Stimulated activated CD4-positive, alpha-beta T cell treated with anti-CD3 and anti-CD28 coated beads, TNF-alpha, amount 100 ng/mL, for 48 hours (primary cell): Measurements from ENCODE around the gene NDRG4.

Experiments used
- DNase-seq, 3 donors: peaks; one replicate each; pipeline ENCODE4 v3.0.0-alpha.2; 2020; ENCODE audit warnings: low read depth in 3 of 3

NDRG4 gene

DNA sequence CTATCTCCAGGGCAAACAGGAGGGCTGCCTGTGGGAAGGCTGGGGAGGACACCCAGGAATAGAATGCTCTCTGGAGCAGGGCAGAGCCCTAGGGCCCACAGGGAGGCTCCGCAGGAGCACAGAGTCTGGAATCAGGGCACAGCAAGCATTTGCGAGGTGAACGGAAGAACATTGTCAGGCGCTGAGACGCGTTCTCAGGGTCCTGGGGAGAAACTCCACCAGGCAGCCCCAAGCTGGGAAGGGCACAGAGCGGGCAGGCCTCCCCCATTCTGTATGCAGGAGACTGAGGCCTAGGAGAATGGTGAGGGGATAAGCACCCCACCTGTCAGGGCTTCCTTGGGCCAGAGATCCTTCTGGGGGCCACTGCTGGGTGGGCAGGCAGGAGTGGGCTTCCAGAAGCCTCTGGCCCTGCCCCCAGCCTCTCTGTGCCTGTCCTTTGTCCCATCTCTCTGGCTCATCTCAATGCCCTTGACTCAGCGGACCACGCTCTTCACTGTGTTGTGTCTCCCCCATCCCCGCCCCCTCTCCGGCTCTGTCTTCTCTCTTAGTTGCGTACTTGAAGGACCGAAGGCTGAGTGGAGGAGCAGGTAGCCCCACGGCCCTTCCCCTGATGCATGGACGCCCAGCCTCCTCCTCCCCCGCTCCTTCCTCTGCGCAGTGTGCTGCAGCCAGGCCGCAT is 10.3 kb downstream of the NDRG4 start:
- DNase-seq = no peak

DNA sequence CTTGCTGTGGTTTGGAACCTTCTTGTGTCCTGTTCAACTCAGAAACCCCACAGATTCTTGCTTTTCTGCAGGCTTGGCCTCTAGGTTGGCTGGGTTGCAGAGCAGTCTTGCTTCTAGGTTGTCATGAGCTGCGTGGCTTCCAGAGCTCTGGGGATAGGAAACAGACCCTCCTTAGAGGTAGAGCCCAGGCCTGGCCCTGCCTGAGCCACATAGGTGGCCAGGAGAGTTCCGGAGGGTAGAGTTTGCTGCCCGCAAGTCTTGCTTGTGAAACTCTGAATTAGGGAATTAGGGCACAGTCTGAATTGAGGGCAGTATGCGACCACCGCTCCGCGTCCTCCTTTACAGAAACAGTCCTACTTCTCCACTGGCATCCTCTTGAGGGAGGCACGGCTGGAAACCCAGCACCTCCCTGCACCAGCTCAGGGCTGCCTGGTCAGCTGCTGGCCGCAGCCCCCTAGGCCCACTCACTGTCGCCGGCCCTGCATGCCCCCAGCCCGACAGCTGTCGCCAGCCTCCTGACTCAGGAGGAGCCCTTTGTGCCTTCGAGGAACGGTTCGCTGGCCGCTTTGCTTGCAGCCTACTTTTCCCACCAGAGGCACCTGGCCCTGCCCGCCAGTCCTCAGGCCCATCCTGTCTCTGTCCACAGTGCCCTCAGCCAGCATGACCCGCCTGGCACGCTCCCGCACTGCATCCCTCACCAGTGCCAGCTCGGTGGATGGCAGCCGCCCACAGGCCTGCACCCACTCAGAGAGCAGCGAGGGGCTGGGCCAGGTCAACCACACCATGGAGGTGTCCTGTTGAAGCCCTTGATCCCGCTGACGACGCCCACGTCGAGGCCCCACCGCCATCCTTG is 11.1 kb downstream of the NDRG4 start:
- DNase-seq = no peak

DNA sequence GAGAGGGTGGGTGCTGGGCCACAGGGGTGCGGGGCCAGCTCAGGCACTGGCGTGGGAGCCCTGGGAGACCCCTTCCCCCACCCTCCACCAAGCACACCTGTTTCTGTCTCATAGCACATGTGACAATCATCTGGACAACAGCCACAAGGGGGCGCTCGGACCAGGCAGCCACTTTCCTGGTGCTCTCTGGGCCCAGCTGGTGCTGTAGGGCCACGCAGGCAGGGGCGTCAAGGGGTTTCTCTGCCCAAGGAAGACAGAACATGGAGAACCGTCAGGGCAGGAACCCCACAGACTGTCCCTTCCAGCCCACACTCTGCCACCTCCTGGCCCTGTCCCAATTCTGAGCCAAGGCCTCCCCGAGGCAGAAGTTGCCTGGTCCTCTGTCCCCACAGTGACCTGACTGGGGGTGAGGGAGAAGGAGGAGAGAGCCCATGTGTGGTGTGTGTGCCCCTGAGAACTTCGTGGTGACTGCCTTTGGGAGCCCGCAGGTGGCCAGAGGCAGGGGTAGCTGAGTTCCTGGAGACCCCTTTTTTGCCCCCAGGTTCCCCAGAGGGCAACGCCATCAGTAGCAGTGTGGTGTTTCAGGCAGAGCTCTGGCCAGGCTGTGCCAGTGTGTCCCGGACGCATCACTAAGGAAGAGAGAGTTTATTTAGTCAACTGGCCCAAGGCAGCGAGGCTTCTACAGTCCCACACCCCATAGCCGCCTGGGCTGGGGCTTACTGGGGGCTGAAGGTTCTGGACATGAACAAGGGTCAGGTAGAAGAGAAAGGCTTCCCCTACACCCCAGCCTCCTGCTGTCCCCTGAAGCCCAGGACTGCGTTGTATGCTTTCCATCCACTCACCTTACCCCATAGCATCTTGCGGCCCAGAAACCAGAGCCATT is 12.2 kb downstream of the NDRG4 start:
- peak; percentile 71 to 82 (median 81) for DNase-seq

DNA sequence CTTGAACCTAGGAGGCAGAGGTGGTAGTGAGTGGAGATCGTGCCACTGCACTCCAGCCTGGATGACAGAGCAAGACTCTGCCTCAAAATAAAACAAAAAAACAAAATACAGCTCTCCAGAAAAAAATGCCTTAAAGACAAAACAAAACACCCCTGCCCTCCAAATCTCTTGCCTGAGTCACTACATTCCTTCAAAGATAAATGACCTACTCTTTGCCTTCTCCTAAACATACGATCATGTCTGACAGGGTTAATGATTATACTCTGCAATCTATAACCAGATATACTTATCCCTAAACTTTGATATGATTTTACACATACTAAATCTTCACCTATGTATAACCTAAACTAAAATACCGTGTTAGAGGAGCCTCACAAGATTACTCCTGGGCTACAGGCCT is 13.9 kb downstream of the NDRG4 start:
- no peak for DNase-seq

DNA sequence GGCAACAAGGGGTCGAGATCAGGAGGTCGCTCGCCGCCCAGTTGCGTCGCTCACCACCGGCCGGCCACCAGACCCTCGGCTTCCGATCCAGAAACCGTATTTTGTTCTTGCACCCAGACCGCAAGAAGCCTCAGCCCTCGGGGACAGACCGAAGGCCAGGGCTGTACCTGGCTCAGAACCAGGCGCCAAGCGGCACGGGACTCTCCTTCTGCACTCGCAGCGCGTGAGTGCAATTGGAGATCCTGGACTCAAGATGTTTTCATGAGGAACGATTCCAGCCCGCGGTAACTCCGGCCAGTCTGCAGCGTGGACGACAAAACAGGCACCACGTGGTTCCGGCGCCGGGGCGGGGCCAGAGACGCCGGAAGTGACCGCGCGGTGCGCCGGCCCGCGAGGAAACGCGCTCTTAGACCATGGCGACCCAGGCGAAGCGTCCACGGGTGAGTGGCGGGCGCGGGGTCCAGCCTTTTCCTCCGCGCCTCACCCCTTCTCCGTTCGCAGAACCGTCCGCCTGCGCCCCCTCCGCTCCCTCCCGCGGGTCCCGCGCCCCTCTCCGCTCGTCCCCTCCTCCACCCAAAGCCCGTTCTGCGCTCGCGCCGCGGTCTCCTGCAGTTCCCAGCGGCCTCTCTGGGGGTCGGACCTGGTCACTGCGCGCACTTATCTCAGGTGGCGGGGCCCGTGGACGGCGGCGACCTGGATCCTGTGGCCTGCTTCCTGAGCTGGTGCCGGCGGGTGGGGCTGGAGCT is 15.4 kb downstream of the NDRG4 start, which contains the start of gene SETD6:
Gene SETD6 (plus strand): TSS at position 393 of the 746 bp plus-strand sequence. CDS start 21 bp downstream, at position 414.
- peak in 2 of 3 donors; percentile 63 to 76 for DNase-seq

DNA sequence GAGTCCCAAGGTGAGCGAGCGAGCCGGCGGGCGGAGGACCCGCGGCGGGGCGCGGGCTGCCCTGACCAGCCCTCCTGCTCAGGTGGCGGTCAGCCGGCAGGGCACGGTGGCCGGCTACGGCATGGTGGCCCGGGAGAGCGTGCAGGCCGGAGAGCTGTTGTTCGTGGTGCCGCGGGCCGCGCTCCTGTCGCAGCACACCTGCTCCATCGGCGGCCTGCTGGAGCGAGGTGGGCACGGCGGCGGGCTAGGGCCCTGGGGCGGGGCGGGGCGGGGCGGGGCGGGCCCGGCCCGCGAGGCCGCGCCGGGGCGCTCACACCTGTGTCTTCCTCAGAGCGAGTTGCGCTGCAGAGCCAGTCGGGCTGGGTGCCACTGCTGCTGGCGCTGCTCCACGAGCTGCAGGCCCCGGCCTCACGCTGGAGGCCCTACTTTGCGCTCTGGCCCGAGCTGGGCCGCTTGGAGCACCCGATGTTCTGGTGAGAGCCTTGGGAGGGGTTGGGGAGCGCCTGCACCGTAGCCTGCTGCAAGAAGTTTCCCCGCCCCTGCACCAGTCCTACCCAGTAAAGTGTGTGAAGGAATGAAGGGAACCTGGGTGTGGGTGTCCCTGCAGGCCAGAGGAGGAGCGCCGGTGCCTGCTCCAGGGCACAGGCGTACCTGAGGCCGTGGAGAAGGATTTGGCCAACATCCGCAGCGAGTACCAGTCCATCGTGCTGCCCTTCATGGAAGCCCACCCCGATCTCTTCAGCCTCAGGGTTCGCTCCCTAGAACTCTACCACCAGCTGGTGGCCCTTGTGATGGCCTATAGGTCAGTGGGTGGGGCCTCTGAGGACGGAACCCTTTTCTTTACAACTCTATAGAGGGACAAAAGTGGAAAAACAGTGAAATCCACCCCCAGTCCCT is 16.2 kb downstream of the NDRG4 start:
- no peak for DNase-seq

DNA sequence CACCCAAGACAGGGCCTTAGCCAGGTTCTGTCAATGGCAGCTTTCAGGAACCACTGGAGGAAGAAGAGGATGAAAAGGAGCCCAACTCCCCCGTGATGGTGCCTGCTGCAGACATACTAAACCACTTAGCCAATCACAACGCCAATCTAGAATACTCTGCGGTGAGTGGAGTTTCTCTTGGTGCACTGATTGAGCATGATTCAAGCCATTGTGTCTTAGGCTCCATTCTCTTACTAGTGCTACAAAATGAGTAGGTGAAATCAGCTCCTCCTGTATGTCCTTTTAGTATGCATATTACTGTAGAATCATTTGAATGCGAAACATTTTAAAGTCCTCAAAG is 16.8 kb downstream of the NDRG4 start:
- DNase-seq = no peak

DNA sequence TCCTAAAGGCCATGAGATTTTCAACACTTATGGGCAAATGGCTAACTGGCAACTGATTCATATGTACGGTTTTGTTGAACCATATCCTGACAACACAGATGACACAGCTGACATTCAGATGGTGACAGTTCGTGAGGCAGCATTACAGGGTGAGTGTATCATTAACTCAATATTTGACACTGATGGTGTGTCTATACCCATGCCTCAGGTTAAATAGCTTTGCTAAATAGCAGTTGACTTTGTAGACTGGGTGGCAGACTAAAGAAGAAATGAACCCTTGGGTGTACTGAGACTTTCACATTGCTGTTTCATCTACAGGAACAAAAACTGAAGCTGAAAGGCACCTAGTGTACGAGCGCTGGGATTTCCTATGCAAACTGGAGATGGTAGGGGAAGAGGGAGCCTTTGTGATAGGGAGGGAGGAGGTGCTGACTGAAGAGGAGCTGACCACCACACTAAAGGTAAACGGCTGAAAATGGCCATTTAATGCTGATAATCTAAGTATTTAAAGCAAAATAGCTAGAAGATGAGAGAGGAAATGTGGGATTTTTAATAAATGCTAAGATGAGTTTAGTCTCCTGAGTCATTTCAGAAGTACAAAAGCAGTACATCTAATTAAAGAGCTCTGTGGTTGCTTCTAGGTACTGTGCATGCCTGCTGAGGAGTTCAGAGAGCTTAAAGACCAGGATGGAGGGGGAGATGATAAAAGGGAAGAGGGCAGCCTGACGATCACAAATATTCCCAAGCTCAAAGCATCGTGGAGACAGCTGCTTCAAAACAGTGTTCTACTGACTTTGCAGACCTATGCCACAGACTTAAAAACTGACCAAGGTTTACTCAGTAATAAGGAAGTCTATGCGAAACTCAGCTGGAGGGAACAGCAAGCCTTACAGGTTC is 18.4 kb downstream of the NDRG4 start:
- DNase-seq = no peak

DNA sequence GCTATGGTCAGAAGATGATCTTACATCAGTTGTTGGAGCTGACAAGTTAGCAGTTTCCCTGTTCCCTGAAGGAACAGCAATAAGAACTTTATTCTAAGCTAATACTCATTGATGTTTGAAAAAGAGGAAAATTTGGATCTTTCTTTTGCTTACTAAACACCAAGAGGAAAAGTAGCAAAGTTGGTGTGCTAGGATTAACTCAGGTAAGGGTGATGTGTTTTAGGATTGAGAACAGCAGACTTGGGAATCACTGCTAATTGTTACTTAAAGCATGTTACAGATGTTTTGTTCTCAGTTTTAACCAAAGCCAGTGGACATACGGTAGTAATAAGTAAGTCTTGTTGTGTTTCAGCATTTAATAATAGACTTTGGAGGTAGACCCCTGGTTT is 19.0 kb downstream of the NDRG4 start:
- DNase-seq = no peak

DNA sequence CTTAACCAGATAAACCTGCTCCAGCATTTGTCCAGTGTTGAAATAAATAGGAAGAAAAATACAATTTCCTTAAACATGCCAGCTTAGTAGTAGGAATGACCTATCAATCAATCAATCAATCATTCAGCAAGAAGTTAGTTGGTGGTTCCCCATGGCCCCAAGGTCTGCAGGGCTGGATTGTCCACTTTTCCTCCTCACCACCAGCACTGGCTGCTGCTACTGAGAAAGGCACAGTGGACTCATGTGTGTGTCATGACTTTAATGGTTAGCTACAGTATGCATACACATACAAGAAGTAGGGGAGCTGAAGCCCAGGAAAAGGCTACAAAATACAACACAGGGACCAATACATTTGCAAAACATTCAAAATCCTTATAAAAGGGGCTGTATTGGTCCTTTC is 19.8 kb downstream of the NDRG4 start:
- DNase-seq = no peak

DNA sequence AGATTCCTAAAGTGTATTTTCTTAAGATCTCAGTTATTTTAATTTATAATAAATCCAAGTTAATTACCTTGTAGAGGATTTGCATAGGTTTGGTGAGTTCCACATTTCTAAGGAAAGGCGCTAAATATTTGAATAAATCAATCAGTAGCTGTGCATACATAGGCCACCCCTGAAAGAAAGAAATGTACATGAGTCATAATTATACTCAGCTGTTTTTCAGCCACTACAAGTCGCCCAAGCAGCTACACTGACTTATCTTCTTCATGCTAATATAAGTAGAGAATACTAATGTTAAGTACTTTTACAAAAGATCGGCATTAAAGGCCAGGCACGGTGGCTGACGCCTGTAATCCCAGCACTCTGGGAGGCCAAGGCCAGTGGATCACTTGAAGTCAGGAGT is 30.2 kb downstream of the NDRG4 start:
- no peak for DNase-seq

DNA sequence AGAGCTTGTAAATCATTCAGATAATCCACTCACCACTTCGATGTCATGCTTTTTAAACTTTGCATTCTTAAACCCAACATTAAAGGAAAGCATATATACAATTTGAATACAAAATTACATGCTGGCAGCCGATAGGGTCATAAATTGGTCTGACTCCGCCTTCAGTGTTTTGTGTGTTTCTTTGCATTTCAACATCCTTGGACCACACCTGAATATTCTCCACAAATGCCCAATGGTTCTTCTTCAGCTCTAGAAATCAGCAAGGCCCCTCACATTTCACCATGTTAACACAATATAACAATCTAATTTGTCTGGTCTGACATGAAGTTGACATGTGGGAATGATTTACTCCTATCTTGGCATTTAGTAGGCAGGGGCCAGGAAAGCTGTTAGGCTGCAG is 32.5 kb downstream of the NDRG4 start:
- DNase-seq = no peak

DNA sequence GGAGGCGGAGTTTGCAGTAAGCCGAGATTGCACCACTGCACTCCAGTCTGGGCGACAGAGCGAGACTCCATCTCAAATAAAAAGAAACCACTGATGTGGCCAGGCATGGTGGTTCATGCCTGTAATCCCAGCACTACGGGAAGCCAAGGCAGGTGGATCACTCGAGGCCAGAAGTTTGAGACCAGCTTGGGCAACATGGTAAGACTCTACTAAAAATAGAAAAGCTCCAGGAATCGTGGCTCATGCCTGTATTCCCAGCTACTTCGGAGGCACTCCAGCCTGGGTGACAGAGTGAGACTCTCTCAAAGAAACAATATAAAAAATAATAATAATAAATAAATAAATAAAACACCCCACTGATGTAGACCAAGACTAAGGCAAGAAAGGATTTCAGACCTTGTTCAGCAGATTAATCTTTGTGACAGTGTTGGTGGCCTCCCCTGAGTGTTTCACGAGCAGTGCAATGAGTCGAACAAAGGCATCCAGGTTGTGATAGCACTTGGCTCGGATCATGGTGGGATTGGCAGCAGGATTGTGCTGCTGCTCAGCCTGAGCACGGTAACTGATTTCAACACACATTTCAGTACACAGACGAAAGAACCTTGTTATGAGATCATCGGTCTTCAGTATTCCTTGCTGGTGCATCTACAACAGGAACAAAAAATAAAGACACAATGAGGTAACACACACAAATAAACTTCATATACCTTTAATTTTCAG is 34.0 kb downstream of the NDRG4 start:
- DNase-seq = no peak

DNA sequence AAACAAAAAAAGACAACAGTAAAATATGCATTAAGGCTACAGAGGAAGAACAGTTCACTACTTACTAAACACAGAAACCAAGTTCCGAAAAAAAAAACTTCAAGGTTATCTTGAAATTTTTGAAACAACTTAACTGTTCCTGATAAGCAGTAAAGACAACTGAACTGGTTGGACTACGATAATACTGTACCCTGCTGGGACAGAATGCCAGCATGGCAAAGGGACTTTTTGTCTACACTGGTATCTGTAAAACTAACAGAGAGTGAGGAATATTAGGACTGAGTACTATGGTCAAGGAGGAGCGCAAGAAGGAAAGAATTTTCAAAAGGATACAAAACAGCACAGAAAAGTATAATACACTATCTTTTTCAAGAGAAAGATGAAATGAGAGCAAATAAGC is 35.2 kb downstream of the NDRG4 start:
- no peak for DNase-seq

DNA sequence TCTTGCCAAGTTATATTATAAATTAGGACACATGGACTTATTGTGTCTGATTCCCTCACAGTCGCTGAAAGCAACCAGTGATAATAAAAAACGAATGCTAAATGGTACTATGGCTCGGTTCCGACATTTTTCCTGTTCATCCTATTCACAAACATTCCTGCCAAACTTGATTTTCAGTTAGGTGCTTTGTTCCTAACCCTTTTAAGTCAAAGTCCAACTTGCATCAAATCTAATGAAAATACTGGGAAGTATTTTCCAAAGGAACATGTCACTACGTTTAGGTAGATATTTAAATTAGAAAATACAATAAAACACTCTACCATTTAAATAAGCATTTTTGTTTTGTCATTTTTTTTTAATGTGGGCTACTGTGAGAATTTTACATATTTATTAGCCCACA is 36.3 kb downstream of the NDRG4 start:
- no peak for DNase-seq

DNA sequence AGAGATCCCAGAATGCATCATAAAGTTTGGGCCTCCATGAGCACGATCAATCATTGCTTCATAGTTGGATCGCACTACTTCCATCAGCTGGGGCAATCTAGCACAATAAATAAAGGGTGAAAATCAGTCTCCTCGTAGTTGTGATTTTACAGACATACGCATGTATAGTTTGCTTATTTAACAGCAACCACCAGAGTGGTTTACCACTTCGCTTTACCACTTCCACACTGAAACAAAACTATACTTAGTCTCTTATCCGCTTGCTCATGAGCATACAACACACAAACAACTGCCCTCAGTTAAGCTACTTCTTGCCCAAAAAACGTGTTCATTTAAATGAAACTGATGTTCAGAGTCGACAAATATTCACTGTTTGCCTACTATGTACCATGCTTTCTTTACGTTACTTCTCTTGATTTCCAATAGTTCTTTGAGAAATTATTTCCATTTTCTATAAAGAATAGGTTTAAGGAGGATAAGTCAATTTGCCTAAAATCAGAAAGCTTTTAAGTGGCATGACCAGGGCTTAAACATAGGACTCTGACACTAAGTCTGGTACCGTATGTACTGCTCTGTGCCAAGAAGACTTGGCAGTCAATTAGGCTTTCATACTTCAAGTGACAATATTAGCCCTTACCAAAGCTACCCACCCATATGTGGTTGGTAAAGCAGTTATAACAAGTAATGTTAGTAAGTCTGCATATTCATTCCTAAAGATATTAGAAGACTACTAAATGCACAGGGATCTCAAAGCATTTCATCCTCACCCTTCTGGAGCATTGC is 37.4 kb downstream of the NDRG4 start:
- DNase-seq = no peak

DNA sequence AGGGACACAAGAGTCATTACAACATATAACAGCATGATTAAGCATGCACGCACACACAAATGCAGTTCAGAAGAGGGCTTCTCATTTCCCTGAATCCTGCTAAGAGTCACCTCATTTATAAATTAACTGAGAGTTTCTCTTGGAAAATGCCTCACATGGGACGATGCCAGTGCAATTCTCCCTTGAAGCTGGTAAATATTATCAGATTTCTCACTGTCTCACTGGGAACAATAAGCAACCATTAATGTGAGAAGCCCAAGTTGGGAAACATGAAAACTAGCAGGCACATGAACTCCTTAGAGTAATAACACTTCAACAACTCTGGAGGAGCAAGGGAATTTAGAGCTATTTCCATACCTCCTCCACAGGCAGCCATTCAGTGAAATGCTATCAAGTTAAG is 41.8 kb downstream of the NDRG4 start:
- no peak for DNase-seq

DNA sequence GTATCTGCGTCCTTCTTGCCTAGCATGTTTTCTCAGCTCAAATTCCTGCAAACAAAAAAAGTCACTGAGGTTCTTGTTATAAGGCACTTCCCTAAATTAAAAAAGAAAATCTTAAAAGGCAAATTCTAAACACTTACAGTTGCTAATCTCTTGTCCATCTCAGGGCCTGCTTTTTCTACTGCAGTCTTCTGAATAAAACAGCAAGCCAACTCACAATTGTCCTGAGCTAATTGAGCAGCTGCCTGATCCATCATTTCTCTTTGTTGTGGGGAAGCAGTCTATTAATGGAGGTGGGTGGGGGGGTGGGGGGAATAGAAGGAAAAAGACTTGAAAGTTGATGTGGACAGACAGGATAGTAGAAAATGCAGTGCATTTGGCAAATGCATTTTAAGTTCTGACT is 42.3 kb downstream of the NDRG4 start:
- DNase-seq = no peak
